Measurements from ENCODE around the gene TEX9.

TEX9 gene

DNA sequence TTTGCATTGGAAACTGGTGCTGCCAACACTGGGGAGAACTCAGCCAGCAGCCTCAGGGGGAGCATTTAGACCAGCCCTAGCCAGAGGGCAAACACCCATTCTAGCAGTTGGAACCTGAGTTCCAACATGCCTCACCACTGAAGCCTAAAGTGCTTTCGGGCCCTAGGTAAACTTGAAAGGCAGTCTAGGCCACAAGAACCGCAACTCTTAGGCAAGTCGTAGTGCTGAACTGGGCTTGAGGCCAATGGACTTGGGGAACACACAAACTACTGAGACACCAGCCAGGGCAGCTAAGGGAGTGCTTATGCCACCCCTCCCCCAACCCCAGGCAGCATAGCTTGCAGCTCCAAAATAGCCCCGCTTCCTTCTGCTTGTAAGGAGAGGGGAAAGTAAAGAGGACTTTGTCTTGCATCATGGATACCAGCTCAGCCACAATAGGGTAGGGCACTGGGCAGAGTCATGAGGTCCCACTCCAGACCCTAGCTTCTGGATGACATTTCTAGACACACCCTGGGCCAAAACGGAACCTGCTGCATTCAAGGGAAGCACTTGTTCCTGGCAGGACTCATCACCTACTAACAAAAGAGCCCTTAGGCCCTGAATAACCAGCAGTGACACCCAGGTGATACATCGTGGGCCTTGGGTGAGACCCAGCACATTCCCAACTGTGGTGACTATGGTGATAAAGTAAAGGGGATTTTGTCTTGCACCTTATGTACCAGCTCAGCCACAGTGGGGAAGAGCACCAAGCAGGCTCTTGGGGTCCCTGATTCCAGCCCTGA lies 37.3 kb upstream of the TEX9 start:
- no peak for DNase-seq (ENCODE audit: low read depth)
- TF ChIP-seq, protein P1, sequence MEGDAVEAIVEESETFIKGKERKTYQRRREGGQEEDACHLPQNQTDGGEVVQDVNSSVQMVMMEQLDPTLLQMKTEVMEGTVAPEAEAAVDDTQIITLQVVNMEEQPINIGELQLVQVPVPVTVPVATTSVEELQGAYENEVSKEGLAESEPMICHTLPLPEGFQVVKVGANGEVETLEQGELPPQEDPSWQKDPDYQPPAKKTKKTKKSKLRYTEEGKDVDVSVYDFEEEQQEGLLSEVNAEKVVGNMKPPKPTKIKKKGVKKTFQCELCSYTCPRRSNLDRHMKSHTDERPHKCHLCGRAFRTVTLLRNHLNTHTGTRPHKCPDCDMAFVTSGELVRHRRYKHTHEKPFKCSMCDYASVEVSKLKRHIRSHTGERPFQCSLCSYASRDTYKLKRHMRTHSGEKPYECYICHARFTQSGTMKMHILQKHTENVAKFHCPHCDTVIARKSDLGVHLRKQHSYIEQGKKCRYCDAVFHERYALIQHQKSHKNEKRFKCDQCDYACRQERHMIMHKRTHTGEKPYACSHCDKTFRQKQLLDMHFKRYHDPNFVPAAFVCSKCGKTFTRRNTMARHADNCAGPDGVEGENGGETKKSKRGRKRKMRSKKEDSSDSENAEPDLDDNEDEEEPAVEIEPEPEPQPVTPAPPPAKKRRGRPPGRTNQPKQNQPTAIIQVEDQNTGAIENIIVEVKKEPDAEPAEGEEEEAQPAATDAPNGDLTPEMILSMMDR (conservative IDR thresholded peaks at IDR 0.05; ENCODE audit: low read depth, low read length), result no peak
- H3K4me3 ChIP-seq (ENCODE audit: low read length), result no peak overlapping the region

DNA sequence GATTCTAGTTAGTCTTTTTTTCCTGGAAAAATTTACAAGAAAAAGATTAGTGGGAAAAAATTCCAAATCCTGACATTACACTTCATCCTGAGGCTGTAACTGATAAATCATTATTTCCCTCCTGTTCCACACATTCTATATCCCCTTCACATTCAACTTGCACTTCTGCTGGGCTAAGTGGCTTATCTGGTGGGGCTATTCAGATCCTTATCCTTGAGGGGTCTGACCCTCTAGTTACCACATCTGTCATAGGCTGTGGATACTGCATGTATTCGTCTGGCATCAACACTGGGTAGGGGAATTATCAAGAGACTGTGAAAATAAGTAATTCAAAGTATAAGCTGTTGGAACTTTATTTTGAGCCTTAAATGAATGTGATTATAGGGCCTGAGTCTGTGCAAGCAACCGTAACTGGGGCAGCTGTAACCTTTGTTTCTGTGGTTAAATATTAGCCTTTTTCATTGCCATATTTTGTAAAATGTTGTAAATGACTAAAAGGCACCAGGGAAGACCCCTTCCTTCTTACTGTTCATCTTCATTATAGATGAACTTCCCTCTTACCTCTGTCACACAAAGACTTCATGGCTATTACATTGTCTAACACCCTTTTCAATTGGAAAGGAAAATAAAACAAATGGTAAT lies 28.0 kb upstream of the TEX9 start:
- DNase-seq (ENCODE audit: low read depth), result no peak
- no peak overlapping the region for H3K4me3 ChIP-seq (ENCODE audit: low read length)
- TF ChIP-seq, protein P1 (conservative IDR thresholded peaks at IDR 0.05; ENCODE audit: low read depth, low read length), result no peak

DNA sequence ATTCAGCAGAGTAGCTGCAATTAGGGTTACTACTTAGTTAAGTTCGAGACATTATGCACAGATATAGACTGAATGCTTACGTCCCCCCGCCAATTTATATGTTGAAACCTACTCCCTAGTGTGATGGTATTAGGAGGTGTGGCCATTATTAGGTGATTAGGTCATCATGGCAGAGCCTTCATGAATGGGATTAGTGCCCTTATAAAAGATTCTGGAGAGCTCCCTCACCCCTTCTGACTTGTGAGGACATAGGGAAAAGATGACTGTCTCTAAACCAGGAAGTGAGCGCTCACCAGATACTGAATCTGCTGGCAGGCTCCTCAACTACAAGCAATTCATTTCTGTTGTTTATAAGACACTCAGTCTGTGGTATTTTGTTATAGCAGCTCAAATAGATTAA lies 25.6 kb upstream of the TEX9 start:
- H3K4me3 ChIP-seq (ENCODE audit: low read length), result no peak overlapping the region
- TF ChIP-seq, protein P1 (conservative IDR thresholded peaks at IDR 0.05; ENCODE audit: low read depth, low read length), result no peak
- no peak for DNase-seq (ENCODE audit: low read depth)

DNA sequence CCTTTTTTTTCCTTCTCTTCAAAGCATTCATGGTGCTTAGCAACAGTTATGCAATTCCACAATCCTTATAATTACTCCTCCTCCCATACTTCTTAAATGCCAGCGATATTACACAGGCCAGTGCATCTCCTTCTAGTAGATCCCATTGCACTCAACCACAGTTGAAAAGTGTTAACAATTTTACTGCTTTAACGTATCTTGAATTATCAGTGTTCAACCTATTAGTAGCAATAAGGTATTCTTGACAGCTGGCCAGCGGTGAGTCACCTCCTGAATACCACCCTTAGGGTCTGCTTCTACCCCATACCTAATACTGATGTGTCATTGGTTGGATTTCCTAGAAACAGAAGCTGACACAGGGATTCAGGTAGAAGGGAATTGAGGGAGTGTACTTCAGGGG lies 24.0 kb upstream of the TEX9 start:
- H3K4me3 ChIP-seq (ENCODE audit: low read length), result no peak overlapping the region
- DNase-seq (ENCODE audit: low read depth), result no peak
- TF ChIP-seq, protein P1 (conservative IDR thresholded peaks at IDR 0.05; ENCODE audit: low read depth, low read length), result no peak

DNA sequence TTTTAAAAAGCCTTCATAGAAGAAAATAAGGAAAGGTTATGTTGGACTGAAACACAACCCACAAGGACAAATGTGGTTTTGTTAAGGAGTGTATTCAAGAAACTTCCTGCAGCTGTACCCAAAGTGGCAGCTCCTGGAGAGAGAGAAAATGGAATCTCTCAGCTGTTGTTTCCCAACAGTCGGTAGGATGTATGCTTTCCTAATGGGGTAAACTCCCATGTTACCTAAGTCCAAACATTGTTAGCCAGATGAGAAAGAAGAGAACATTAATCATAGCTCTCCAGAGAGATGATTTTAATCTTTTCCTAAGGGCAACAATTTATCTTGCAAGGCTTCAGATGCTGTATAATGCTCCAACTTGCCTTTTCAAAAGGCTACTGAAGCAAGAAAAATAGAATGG lies 22.6 kb upstream of the TEX9 start:
- DNase-seq (ENCODE audit: low read depth), result no peak
- H3K4me3 ChIP-seq (ENCODE audit: low read length), result no peak overlapping the region
- TF ChIP-seq, protein P1 (conservative IDR thresholded peaks at IDR 0.05; ENCODE audit: low read depth, low read length), result no peak

DNA sequence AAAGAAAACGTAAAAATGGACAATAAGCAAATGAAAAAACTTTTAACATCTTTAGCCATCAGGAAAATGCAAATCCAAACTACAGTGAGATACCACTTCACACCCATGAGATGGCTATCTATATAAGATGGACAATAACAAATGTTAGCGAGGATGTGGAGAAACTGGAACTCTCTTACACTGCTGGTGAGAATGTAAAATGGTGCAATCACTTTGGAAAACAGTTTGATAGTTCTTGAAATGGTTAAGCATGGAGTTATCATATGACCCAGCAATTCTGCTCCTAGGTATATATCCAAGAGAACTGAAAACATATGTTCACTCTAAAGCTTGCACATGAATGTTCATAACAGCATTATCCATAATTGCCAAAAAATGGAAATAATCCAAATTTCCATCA lies 21.3 kb upstream of the TEX9 start:
- DNase-seq (ENCODE audit: low read depth), result no peak
- TF ChIP-seq, protein P1 (conservative IDR thresholded peaks at IDR 0.05; ENCODE audit: low read depth, low read length), result no peak
- no peak overlapping the region for H3K4me3 ChIP-seq (ENCODE audit: low read length)

DNA sequence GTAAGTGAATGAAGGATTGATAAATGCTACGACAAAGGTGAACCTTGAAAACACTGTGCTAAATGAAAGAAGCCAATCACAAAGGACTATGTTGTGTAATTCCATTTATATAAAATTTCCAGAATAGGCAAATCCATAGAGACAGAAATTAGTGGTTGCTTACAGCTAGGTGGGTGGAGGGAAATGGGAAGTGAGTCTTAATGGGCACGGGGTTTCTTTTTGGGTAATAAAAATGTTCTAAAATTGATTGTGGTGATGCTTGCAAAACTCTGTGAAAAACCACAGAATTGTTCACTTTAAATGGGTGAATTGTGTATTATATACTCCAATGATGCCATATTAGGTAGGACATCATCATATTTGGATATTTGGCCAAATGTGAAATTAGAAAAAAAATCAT lies 20.9 kb upstream of the TEX9 start:
- DNase-seq (ENCODE audit: low read depth), result no peak
- TF ChIP-seq, protein P1 (conservative IDR thresholded peaks at IDR 0.05; ENCODE audit: low read depth, low read length), result no peak
- no peak overlapping the region for H3K4me3 ChIP-seq (ENCODE audit: low read length)

All from retinal pigment epithelial cell (primary cell).